Ectodermal cell (in vitro differentiated cells): ENCODE results near the gene WDFY3.

Experiments
- H3K27ac ChIP-seq: 2 replicates; pipeline ENCODE4 v1.7.0; 2013; ENCODE audit warnings: mild to moderate bottlenecking, low read depth, low read length; ENCODE audit not compliant: insufficient read depth, poor library complexity, severe bottlenecking
- H3K27me3 ChIP-seq: 2 replicates; pipeline ENCODE4 v1.7.0; 2013; ENCODE audit warnings: mild to moderate bottlenecking, low read length; ENCODE audit not compliant: insufficient read depth, control insufficient read depth, poor library complexity, severe bottlenecking
- H3K36me3 ChIP-seq: one replicate; pipeline ENCODE4 v1.7.0; 2013; ENCODE audit warnings: low read length; ENCODE audit not compliant: control insufficient read depth, insufficient read depth
- H3K4me1 ChIP-seq: one replicate; pipeline ENCODE4 v1.7.0; 2013; ENCODE audit warnings: low read length; ENCODE audit not compliant: control insufficient read depth, insufficient read depth
- H3K4me3 ChIP-seq: 2 replicates; pipeline ENCODE4 v1.7.0; 2013; ENCODE audit warnings: low read depth, low read length, control low read depth; ENCODE audit not compliant: insufficient read depth
- H3K9me3 ChIP-seq: 2 replicates; pipeline ENCODE4 v1.7.0; 2013; ENCODE audit warnings: mild to moderate bottlenecking, low read length, moderate library complexity; ENCODE audit not compliant: control insufficient read depth
- WGBS, 2 experiments: methylation state at CpG; one replicate each; pipeline ENCODE4 v1.1.7; 2013; ENCODE audit warnings: missing lambda C conversion rate in 2 of 2; 5-methylcytosine and 5-hydroxymethylcytosine counted together

Gene WDFY3

GRCh38 chr4:84968925-84969324, 2.4 kb upstream of the WDFY3 start:
- no peaks in the 10 kb centered on the region for H3K36me3 ChIP-seq
- peaks cover 5% of the 10 kb centered on the region for H3K4me1 ChIP-seq
- H3K27me3 ChIP-seq: peaks cover 4% of the 10 kb centered on the region
- WGBS, 2 experiments: 86 to 92% methylated on average over 1 of the region's 1 CpG
- H3K9me3 ChIP-seq: no peaks in the 10 kb centered on the region
- H3K27ac ChIP-seq: no peak overlapping the region
- no peak overlapping the region for H3K4me3 ChIP-seq

DNA sequence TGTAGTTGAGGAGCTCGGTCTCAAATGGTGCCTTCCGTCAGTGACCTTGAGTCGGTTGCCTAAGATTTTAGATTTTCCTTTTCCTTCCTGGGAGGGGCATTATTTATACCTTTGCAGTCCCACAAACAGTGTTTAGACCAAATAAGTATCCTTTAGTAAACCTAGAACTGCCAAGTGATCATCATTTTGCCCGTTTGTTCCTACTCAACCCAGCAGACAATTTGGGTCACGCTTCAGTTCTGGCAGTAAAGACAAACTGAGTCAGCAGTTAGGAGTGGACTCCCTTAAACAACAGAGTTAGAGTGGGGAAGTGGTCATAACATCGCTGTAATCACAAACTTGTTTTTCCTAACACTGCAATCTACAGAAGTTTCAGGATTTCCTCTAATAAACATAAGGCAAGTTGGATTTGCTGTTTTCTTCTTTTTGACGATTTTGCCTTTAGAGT, 777 bp upstream of the WDFY3 start:
- 9 to 16% methylated on average over 6 to 7 of the region's 7 CpGs for WGBS, 2 experiments
- Histone ChIP-seq H3K27me3 (peaks cover 4% of the 10 kb centered on the region), H3K27ac (no peak overlapping the region), H3K36me3 (no peaks in the 10 kb centered on the region), H3K4me1 (peaks cover 5% of the 10 kb centered on the region), H3K9me3 (no peaks in the 10 kb centered on the region), H3K4me3 (peak overlapping the region; percentile 80)

DNA sequence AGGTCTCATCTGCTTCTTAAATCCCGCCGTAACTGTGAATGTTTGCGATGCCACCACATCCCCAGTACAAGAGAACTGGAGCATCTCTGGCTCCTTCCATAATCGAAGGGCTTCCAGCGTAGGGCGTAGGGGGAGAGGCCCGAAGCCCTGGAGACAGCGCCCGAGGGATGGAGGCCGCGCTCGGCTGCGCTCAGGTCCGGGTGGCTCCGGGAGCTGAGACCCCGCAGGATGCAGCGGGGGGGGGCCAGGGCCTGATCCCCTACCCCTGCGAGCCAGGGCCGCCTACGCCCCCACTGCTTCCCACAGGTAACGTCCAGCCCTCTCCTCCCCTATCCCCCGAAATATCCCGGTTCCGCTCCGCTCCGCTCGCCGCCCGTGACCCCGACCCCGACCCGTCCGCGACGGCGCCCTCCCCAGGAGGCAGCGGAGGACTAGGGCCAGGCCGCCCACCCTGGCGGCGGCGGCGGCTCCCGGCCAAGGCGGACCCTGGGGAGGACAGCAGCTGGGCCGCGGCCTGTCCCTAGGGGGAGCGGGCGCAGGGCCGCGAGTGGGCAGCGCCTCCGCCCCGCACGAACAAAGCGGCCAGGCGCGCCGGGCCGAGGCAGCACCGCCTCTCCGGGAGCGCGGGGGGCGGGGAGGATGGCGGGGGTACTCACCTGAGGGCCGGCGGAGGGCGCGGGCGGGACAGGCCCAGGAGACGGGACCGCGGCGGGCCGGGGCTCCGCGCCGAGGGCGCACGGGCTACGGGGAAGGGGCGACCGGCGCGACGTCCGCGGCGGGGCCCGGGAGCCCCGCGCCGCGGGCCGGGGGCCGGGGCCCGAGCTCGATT, 723 bp downstream of the WDFY3 start:
- no peaks in the 10 kb centered on the region for H3K36me3 ChIP-seq
- peak overlapping the region; percentile 91 for H3K27ac ChIP-seq
- WGBS, 2 experiments: 1% methylated on average over 98 of the region's 98 CpGs
- H3K4me3 ChIP-seq: peak overlapping the region; percentile 80
- H3K4me1 ChIP-seq: peaks cover 5% of the 10 kb centered on the region
- no peaks in the 10 kb centered on the region for H3K9me3 ChIP-seq
- H3K27me3 ChIP-seq: peaks cover 4% of the 10 kb centered on the region

DNA sequence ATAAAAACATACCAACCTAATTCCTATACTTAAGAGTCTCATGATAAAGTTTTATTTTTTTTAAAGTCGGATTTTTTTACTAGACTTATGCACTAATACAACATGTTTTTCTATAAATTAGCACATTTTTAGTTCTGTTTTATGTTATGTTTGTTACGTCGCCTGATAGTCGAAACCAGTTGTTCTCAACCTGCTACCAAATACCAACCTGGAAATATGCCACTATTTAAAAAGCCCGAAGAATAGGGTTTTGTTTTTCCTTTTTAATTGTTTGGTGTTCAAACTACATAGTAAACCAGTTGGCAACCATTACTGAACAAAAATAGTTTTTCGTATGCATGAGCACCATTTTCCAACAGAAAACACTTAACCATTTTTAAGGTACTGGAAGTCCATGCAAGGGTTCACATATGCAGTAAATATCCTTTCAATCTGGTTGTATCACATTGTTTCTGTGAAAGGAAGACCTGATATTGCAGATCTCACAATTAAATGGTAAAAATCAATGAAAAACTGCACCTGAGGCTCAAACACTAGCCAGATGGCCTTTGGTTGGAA, 1.4 kb downstream of the WDFY3 start:
- peak overlapping the region; percentile 80 for H3K4me3 ChIP-seq
- peaks cover 4% of the 10 kb centered on the region for H3K27me3 ChIP-seq
- H3K36me3 ChIP-seq: no peaks in the 10 kb centered on the region
- H3K9me3 ChIP-seq: no peaks in the 10 kb centered on the region
- WGBS, 2 experiments: 42 to 62% methylated on average over 1 to 2 of the region's 6 CpGs
- no peak overlapping the region for H3K27ac ChIP-seq
- peaks cover 5% of the 10 kb centered on the region for H3K4me1 ChIP-seq

GRCh38 chr4:84962102-84962501, 4.4 kb downstream of the WDFY3 start:
- H3K36me3 ChIP-seq: no peaks in the 10 kb centered on the region
- 92 to 94% methylated on average over 4 to 5 of the region's 5 CpGs for WGBS, 2 experiments
- H3K4me1 ChIP-seq: peaks cover 5% of the 10 kb centered on the region
- H3K27ac ChIP-seq: no peak overlapping the region
- H3K4me3 ChIP-seq: no peak overlapping the region
- no peaks in the 10 kb centered on the region for H3K9me3 ChIP-seq
- no peaks in the 10 kb centered on the region for H3K27me3 ChIP-seq

DNA sequence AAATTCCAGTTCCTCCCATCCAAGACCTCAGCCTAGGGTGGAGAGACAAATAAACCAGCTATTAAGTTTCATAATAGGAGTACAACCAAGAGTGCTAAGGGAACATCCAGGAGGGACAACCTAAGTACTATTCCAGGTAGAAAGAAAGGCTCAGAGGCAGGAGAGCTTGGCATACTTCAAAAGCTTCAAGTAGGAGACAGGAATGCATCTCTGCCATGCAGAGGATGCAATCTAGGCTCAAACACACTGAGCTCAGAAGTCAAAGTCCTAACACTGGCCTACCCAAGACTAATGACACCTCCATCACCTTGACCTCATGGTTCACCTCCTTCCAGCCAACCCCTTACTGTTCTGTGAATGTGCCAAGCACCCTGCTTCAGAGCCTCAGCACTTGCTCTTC, 8.1 kb downstream of the WDFY3 start:
- no peaks in the 10 kb centered on the region for H3K4me1 ChIP-seq
- no peaks in the 10 kb centered on the region for H3K27me3 ChIP-seq
- H3K36me3 ChIP-seq: no peaks in the 10 kb centered on the region
- no peaks in the 10 kb centered on the region for H3K9me3 ChIP-seq
- H3K4me3 ChIP-seq: no peak overlapping the region
- no peak overlapping the region for H3K27ac ChIP-seq

- Histone ChIP-seq H3K4me3 (no peak overlapping the region), H3K9me3 (no peaks in the 10 kb centered on the region), H3K27me3 (no peaks in the 10 kb centered on the region), H3K27ac (no peak overlapping the region), H3K36me3 (no peaks in the 10 kb centered on the region), H3K4me1 (no peaks in the 10 kb centered on the region)
- WGBS, 2 experiments: 81 to 88% methylated on average over 4 of the region's 4 CpGs
Measured at GRCh38 chr4:84957514-84958420, 8.7 kb downstream of the WDFY3 start.

- Histone ChIP-seq H3K36me3 (no peaks in the 10 kb centered on the region), H3K27ac (no peak overlapping the region), H3K4me1 (no peaks in the 10 kb centered on the region), H3K27me3 (no peaks in the 10 kb centered on the region), H3K9me3 (no peaks in the 10 kb centered on the region), H3K4me3 (no peak overlapping the region)
- 81 to 85% methylated on average over 3 of the region's 3 CpGs for WGBS, 2 experiments
Measured at GRCh38 chr4:84956014-84956413, 10.5 kb downstream of the WDFY3 start.

GRCh38 chr4:84954982-84955567, 11.4 kb downstream of the WDFY3 start:
- Histone ChIP-seq H3K27me3 (no peaks in the 10 kb centered on the region), H3K27ac (no peak overlapping the region), H3K36me3 (no peaks in the 10 kb centered on the region), H3K4me3 (no peak overlapping the region), H3K4me1 (no peaks in the 10 kb centered on the region), H3K9me3 (no peaks in the 10 kb centered on the region)
- WGBS, 2 experiments: 66 to 70% methylated on average over 5 to 6 of the region's 6 CpGs
